K562 (cell line): ENCODE data around the gene MMP15. TPM values are rescaled to one million over a fixed set of nuclear protein-coding genes. Genes with fewer than 3 reads are reported as not detected.

Source experiments
- ADNP ChIP-seq: fragments of 200-800 bp; sonication (Bioruptor generic); IDR thresholded peaks from 2 replicates; pipeline ENCODE4 v1.6.1; 2016; ENCODE audit warnings: missing genetic modification characterization, missing compliant biosample characterization
- CBFA2T3 ChIP-seq: fragments of 450-650 bp; IDR thresholded peaks from 2 replicates; pipeline ENCODE4 v1.6.1; 2017
- DDX20 ChIP-seq: fragments of 450-650 bp; IDR thresholded peaks from 2 replicates; pipeline ENCODE4 v1.6.1; 2016; ENCODE audit warnings: missing genetic modification characterization, low read depth, mild to moderate bottlenecking, missing compliant biosample characterization, moderate library complexity
- KDM5B ChIP-seq: fragments of 200-600 bp; sonication (generic); IDR thresholded peaks from 2 replicates; pipeline ENCODE4 v1.6.1; 2012; ENCODE audit warnings: low read depth, mild to moderate bottlenecking, moderate library complexity, low read length, control low read depth, inconsistent platforms; ENCODE audit not compliant: insufficient replicate concordance
- MAX ChIP-seq: sonication (generic); formaldehyde crosslinking; IDR thresholded peaks from 2 replicates; pipeline ENCODE4 v1.9.0; 2022; ENCODE audit warnings: mild to moderate bottlenecking, missing genetic modification reagents
- NONO ChIP-seq, 2 experiments: fragments of 200-400 bp in 1 of 2; fragments of 450-650 bp in 1 of 2; formaldehyde crosslinking in 1 of 2; IDR thresholded peaks; 2 replicates each; pipeline ENCODE4 v1.6.1; 2017; ENCODE audit warnings: low read depth in 2 of 2, mild to moderate bottlenecking in 2 of 2, moderate library complexity in 2 of 2, low read length in 1 of 2
- NRF1 ChIP-seq, 2 experiments: fragments of 450-650 bp; IDR thresholded peaks in 1 of 2; conservative IDR thresholded peaks in 1 of 2; 2 replicates each; pipeline ENCODE4 v1.6.1; 2014; ENCODE audit warnings: mild to moderate bottlenecking in 2 of 2
- PHF21A ChIP-seq: fragments of 450-650 bp; IDR thresholded peaks from 2 replicates; pipeline ENCODE4 v1.6.1; 2017; ENCODE audit warnings: low read depth, borderline replicate concordance
- ZBTB33 ChIP-seq: sonication (generic); formaldehyde crosslinking; IDR thresholded peaks from 2 replicates; pipeline ENCODE4 v1.8.1; 2023; ENCODE audit warnings: mild to moderate bottlenecking, missing genetic modification reagents
- ZBTB7A ChIP-seq: IDR thresholded peaks from 2 replicates; pipeline ENCODE4 v1.6.1; 2011; ENCODE audit warnings: low read depth, mild to moderate bottlenecking, low read length, moderate library complexity, borderline replicate concordance; ENCODE audit not compliant: control insufficient read depth
- ZFX ChIP-seq: sonication (generic); formaldehyde crosslinking; IDR thresholded peaks from 2 replicates; pipeline ENCODE4 v1.8.0; 2022; ENCODE audit warnings: mild to moderate bottlenecking, missing genetic modification reagents, moderate library complexity
- ZNF140 ChIP-seq: fragments of 250-450 bp; sonication (Bioruptor Pico); IDR thresholded peaks from 2 replicates; pipeline ENCODE4 v1.8.0; 2021; ENCODE audit warnings: moderate library complexity, mild to moderate bottlenecking, inconsistent platforms
- ZNF143 ChIP-seq: sonication (generic); formaldehyde crosslinking; IDR thresholded peaks from 2 replicates; pipeline ENCODE4 v1.9.0; 2022; ENCODE audit warnings: mild to moderate bottlenecking, missing genetic modification reagents
- ZNF239 ChIP-seq: fragments of 250-450 bp; sonication (Bioruptor Pico); IDR thresholded peaks from 2 replicates; pipeline ENCODE4 v1.4.0; 2020; ENCODE audit warnings: mild to moderate bottlenecking
- ZNF592 ChIP-seq: fragments of 450-650 bp; IDR thresholded peaks from 2 replicates; pipeline ENCODE4 v1.6.1; 2017; ENCODE audit warnings: antibody characterized with exemption, mild to moderate bottlenecking
- ZSCAN32 ChIP-seq: fragments of 450-650 bp; formaldehyde crosslinking; IDR thresholded peaks from 2 replicates; pipeline ENCODE4 v1.4.0; 2020; ENCODE audit warnings: mild to moderate bottlenecking, moderate library complexity
- polyA plus RNA-seq, 8 experiments: library from polyadenylated mRNA; depleted of rRNA in 4 of 8; stranded (reverse) in 5 of 8; unstranded in 3 of 8; fragments of >200 nt; fragmentation: Nextera tagmentation in 2 of 8; fragmentation: Illumina TruSeq in 1 of 8; extraction: Ambion mirVana in 2 of 8; extraction: Trizol in 1 of 8; gene quantifications; 2 replicates each; pipeline versions ENCODE4 v1.2.1 to v1.2.3, GENCODE V29; 2011 to 2014; ENCODE audit warnings: inconsistent platforms in 1 of 8, missing spikeins in 1 of 8
- total RNA-seq, 7 experiments: library from RNA; depleted of rRNA in 6 of 7; stranded (reverse); fragments of >200 nt in 6 of 7; fragmentation: Illumina TruSeq in 2 of 7; extraction: Trizol in 2 of 7; gene quantifications; 2 replicates each; pipeline versions ENCODE4 v1.2.1 to v1.2.3, GENCODE V29; 2011 to 2021; ENCODE audit warnings: low replicate concordance in 1 of 7
- TF ChIP-seq, protein P1 (sequence below): fragments of 200-400 bp; formaldehyde crosslinking; IDR thresholded peaks from 2 replicates; pipeline ENCODE4 v1.6.1; 2017; ENCODE audit warnings: mild to moderate bottlenecking, low read depth, low read length, moderate library complexity
- TF ChIP-seq, protein P2 (sequence below): IDR thresholded peaks from 2 replicates; pipeline ENCODE4 v1.6.1; 2011; ENCODE audit not compliant: insufficient read length; ENCODE audit errors: extremely low read depth

The MMP15 gene
- total and polyA plus RNA-seq, 9 of the 15 experiments (the other 6 are each of a cell fraction or from before 2014, with no cell fraction given) = 0.01 to 20.4 (median 5.5) TPM

DNA sequence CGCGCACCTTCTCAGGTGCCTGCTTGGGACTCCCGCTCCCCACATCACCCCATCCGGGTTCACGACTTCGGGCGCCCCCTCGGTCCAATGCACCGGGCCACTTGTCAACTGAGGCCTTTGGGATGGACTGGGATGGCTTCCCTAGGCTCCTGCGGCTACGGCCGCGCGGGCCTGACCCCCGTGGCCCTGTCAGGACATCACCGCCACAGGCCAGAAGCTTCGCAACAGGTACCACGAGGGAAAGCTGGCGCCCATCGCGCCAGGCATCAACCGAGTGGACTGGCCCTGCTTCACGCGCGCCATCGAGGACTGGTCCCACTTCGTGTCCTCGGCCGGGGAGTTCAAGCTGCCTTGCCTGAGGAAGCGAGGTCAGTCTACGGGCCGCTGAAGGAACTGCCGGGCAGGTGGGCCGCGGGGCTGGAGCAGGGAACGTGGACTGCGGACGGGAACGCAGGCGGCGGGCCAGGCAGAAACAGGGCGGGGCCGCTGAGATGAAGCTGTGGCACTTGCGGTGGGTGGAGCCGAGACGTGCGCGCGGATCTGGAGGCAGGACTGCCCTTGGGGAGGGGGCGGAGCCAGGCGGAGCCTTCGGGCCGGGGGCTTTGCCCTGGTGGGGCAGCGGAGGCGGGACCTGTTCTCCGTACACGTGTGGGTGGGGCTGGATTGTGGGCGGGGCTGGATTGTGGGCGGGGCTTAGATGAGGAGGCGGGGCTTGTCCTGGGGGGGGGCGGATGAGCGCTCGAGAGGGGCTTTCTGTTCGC is 40.9 kb upstream of the MMP15 start (continued):
- TF ChIP-seq, protein P1, sequence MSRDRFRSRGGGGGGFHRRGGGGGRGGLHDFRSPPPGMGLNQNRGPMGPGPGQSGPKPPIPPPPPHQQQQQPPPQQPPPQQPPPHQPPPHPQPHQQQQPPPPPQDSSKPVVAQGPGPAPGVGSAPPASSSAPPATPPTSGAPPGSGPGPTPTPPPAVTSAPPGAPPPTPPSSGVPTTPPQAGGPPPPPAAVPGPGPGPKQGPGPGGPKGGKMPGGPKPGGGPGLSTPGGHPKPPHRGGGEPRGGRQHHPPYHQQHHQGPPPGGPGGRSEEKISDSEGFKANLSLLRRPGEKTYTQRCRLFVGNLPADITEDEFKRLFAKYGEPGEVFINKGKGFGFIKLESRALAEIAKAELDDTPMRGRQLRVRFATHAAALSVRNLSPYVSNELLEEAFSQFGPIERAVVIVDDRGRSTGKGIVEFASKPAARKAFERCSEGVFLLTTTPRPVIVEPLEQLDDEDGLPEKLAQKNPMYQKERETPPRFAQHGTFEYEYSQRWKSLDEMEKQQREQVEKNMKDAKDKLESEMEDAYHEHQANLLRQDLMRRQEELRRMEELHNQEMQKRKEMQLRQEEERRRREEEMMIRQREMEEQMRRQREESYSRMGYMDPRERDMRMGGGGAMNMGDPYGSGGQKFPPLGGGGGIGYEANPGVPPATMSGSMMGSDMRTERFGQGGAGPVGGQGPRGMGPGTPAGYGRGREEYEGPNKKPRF = no peak
- TF ChIP-seq ZNF592 = peak; percentile 35; the same call in 1 of the 2 replicates
- peak; percentile 35 for TF ChIP-seq KDM5B
- no peak for TF ChIP-seq CBFA2T3
- TF ChIP-seq ZBTB33 (CRISPR knock-in tag) = peak; percentile 99
- peak; percentile 76 to 81 for TF ChIP-seq NRF1 (conservative IDR thresholded peaks at IDR 0.05 in 1 of 2, IDR thresholded peaks at IDR 0.05 in 1 of 2)
- TF ChIP-seq PHF21A = no peak
- TF ChIP-seq ZBTB7A = peak; percentile 88
- TF ChIP-seq ZFX (CRISPR knock-in tag) = peak; percentile 68
- TF ChIP-seq NONO (IDR thresholded peaks at IDR 0.05; ENCODE audit: low read depth in 2 of 2, low read length in 1 of 2) = peak in 1 of 2 experiments; percentile 24; a peak in 1 of 4 replicates
- TF ChIP-seq DDX20 (tag) = no peak
- TF ChIP-seq ZNF239 = no peak
- TF ChIP-seq ZSCAN32 (CRISPR knock-in tag) = no peak
- no peak for TF ChIP-seq ZNF143
- TF ChIP-seq ZNF140 (CRISPR knock-in tag) = no peak
- TF ChIP-seq, protein P2, sequence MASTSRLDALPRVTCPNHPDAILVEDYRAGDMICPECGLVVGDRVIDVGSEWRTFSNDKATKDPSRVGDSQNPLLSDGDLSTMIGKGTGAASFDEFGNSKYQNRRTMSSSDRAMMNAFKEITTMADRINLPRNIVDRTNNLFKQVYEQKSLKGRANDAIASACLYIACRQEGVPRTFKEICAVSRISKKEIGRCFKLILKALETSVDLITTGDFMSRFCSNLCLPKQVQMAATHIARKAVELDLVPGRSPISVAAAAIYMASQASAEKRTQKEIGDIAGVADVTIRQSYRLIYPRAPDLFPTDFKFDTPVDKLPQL = no peak
- TF ChIP-seq ADNP (tag) = no peak
- TF ChIP-seq MAX (CRISPR knock-in tag) = peak; percentile 85
